ENCODE data around the gene VAX1.

DNA sequence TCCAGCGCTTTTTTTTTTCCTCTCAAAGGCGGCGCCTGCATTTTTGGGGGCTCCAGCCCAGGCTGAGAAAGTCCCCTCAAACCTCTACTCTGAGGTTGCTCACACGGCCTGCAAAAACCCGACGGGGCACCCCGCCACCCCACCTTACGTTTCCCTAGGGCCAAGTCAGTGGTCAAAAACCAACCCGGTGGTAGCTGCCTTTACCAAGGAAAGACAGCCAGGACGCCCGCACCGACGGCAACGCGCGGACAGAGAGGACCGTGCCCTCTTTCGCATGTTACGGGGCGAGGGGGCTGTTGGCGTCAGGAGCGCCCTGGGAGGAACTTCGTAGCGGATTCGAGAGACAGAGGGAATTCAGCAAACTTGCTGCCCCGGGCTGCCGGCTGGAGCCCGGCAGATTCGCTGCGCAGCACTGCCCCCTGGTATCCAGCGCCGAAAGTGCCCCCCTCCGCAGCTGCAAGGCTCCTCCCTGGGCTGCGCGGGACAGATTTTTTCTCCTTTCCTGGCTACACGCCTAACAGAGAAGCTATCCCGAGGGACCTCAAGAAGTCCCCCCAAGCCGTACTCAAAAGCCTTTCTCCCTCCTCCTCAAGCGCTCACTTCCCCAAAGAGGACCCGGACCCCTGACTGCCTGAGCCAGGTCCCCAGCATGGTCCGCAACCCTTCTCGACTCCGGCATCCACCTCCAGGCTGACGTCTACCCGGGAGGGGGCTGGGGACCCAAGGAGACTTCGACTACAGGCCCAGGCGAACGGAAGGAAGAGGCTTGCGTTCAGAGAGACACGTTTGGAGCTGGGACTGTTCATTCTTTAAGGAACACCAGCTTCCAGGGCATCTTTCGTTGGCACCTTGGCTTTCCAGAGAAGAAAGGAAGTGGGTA lies 27.7 kb upstream of the VAX1 start:
- TF ChIP-seq, protein P1, sequence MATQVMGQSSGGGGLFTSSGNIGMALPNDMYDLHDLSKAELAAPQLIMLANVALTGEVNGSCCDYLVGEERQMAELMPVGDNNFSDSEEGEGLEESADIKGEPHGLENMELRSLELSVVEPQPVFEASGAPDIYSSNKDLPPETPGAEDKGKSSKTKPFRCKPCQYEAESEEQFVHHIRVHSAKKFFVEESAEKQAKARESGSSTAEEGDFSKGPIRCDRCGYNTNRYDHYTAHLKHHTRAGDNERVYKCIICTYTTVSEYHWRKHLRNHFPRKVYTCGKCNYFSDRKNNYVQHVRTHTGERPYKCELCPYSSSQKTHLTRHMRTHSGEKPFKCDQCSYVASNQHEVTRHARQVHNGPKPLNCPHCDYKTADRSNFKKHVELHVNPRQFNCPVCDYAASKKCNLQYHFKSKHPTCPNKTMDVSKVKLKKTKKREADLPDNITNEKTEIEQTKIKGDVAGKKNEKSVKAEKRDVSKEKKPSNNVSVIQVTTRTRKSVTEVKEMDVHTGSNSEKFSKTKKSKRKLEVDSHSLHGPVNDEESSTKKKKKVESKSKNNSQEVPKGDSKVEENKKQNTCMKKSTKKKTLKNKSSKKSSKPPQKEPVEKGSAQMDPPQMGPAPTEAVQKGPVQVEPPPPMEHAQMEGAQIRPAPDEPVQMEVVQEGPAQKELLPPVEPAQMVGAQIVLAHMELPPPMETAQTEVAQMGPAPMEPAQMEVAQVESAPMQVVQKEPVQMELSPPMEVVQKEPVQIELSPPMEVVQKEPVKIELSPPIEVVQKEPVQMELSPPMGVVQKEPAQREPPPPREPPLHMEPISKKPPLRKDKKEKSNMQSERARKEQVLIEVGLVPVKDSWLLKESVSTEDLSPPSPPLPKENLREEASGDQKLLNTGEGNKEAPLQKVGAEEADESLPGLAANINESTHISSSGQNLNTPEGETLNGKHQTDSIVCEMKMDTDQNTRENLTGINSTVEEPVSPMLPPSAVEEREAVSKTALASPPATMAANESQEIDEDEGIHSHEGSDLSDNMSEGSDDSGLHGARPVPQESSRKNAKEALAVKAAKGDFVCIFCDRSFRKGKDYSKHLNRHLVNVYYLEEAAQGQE (IDR thresholded peaks at IDR 0.05; ENCODE audit: insufficient read depth in 1 of 2, low read depth in 2 of 2, low read length in 2 of 2) = no peak
- TF ChIP-seq SIN3A (IDR thresholded peaks at IDR 0.05; ENCODE audit: borderline replicate concordance, insufficient read depth, low read length) (no peak), TAF1 (IDR thresholded peaks at IDR 0.05; ENCODE audit: borderline replicate concordance, insufficient read depth, low read length) (no peak), POLR2AphosphoS5 (IDR thresholded peaks at IDR 0.05; ENCODE audit: low read depth, low read length) (no peak), FOXP2 (optimal IDR thresholded peaks at IDR 0.05; ENCODE audit: borderline replicate concordance, extremely low read depth, extremely low read length, insufficient read depth) (no peak)
